Astrocyte of the cerebellum (primary cell): Measurements from ENCODE around the gene UST.
A peak's percentile ranks its signal among the peaks of the same experiment; 100 is the strongest.
"Not testable (repeated sequence)": the region's sequence is repeated elsewhere in the genome, so short reads cannot be mapped to it uniquely, and the experiment has no call there.

Experiments used
- DNase-seq: peaks from one replicate; pipeline ENCODE4 v3.0.0-alpha.2; 2011; ENCODE audit warnings: low read depth
- H3K4me3 ChIP-seq: 2 replicates; pipeline ENCODE4 v1.5.1; 2011; ENCODE audit warnings: mild to moderate bottlenecking, low read depth, low read length, moderate library complexity
- CTCF ChIP-seq: IDR thresholded peaks from 2 replicates; pipeline ENCODE4 v1.5.1; 2012; ENCODE audit warnings: low read length, low read depth, moderate library complexity, mild to moderate bottlenecking; ENCODE audit errors: missing control alignments
- in situ Hi-C: cut with HindIII; loops from 2 replicates; pipeline ENCODE4 v1.10.0; 2017; ENCODE audit warnings: low sequenced_read_pairs

The UST gene

GRCh38 chr6:148757944-148758480 is 11.2 kb downstream of the UST start:
- no peak for DNase-seq
- H3K4me3 ChIP-seq = no peak overlapping the region
- no peak for TF ChIP-seq CTCF

GRCh38 chr6:148758492-148758891 is 11.7 kb downstream of the UST start:
- no peak for TF ChIP-seq CTCF
- DNase-seq = no peak
- no peak overlapping the region for H3K4me3 ChIP-seq
- in situ Hi-C loops = no loop called here

More at GRCh38 chr6:148757944-148758480, 11.2 kb downstream of the UST start:
- in situ Hi-C loops = no loop called here

- DNase-seq = no peak
These were observed 13.4 kb downstream of the UST start for GRCh38 chr6:148760258-148760534.

GRCh38 chr6:148760568-148761526 is 14.0 kb downstream of the UST start:
- peak overlapping the region; percentile 25 for H3K4me3 ChIP-seq
- TF ChIP-seq CTCF = no peak
- DNase-seq = peak; percentile 84
- in situ Hi-C loops = no loop called here

More at GRCh38 chr6:148760258-148760534, 13.4 kb downstream of the UST start:
- in situ Hi-C loops = no loop called here
- no peak for TF ChIP-seq CTCF
- H3K4me3 ChIP-seq = no peak overlapping the region

GRCh38 chr6:148761527-148762011 is 14.7 kb downstream of the UST start:
- TF ChIP-seq CTCF = no peak
- DNase-seq = no peak
- in situ Hi-C loops = no loop called here
- no peak overlapping the region for H3K4me3 ChIP-seq

- in situ Hi-C loops = no loop called here
- no peak overlapping the region for H3K4me3 ChIP-seq
- DNase-seq = no peak
- no peak for TF ChIP-seq CTCF
These were observed 15.4 kb downstream of the UST start for GRCh38 chr6:148762231-148762630.

- in situ Hi-C loops, H3K4me3 ChIP-seq, DNase-seq: not testable (repeated sequence)
These were observed 17.6 kb downstream of the UST start for GRCh38 chr6:148764259-148765020.
